Left lung (tissue), 10 donors: Measurements from ENCODE around the gene RAB24. TPM values are rescaled to one million over a fixed set of nuclear protein-coding genes. Genes with fewer than 3 reads are reported as not detected.

Source experiments
- ATAC-seq: fragments of 200-7000 bp; cut with Tn5 transposase; one replicate; pipeline ENCODE4 v1.9.1; 2020; ENCODE audit warnings: moderate library complexity
- DNase-seq, 4 donors: peaks; one replicate each; pipeline ENCODE4 v3.0.0-alpha.2; 2013 to 2020
- H3K27ac ChIP-seq, 2 donors: fragments of 200-600 bp; sonication (generic) in 1 of 2; one replicate each; pipeline versions ENCODE4 v1.5.0 to v1.8.0; 2020 to 2021
- H3K27me3 ChIP-seq, 2 donors: fragments of 200-600 bp; sonication (generic) in 1 of 2; one replicate each; pipeline versions ENCODE4 v1.5.0 to v1.8.0; 2020 to 2021
- H3K36me3 ChIP-seq, 2 donors: fragments of 200-600 bp; sonication (generic) in 1 of 2; one replicate each; pipeline versions ENCODE4 v1.5.0 to v1.8.0; 2020 to 2021
- H3K4me1 ChIP-seq, 2 donors: fragments of 200-600 bp; one replicate each; pipeline ENCODE4 v1.8.0; 2021
- H3K4me3 ChIP-seq, 2 donors: fragments of 200-600 bp; sonication (generic) in 1 of 2; one replicate each; pipeline versions ENCODE4 v1.5.0 to v1.8.0; 2020 to 2021; ENCODE audit warnings: mild to moderate bottlenecking in 1 of 2
- H3K9me3 ChIP-seq, 2 donors: fragments of 200-600 bp; sonication (generic) in 1 of 2; one replicate each; pipeline versions ENCODE4 v1.5.0 to v1.8.0; 2020 to 2021
- CTCF ChIP-seq, 2 donors: fragments of 200-600 bp; sonication (generic) in 1 of 2; IDR thresholded peaks; one replicate each; pipeline versions ENCODE4 v1.5.0 to v1.8.0; 2021; ENCODE audit warnings: antibody characterized with exemption in 2 of 2
- intact Hi-C, 2 donors: fragments of 100-400 bp; cut with DNase I; formaldehyde crosslinking; loops; one replicate each; pipeline versions ENCODE4 v1.11.2 to v1.14.2; 2022
- polyA plus RNA-seq, 6 donors: library from polyadenylated mRNA; unstranded; fragments of 120-200 nt; gene quantifications; one replicate each; pipeline ENCODE4 v1.2.1, GENCODE V29; 2013; ENCODE audit not compliant: insufficient read length in 6 of 6
- total RNA-seq, 2 donors: library from RNA; stranded (reverse); fragmentation: NEBNext Ultra II Directional; extraction: Animal tissue kit (Norgen Biotek cat#: 25700); gene quantifications; one replicate each; pipeline ENCODE4 v1.2.1, GENCODE V29; 2021
- donor health status: DM: no; HTN: yes; CAD: no.
- donor health status: DM: no; HTN: no; CAD: no.

The RAB24 gene
- total and polyA plus RNA-seq, 8 donors, result 24.2 to 39.7 (median 29.6) TPM

- Histone ChIP-seq H3K4me3 (peak overlapping the region; percentile 90 to 91), H3K36me3 (peaks cover 0 to 39% of the 10 kb centered on the region in 2 donors), H3K27me3 (no peaks in the 10 kb centered on the region), H3K27ac (peak overlapping the region; percentile 88 to 97), H3K4me1 (peaks cover 16 to 68% of the 10 kb centered on the region in 2 donors), H3K9me3 (no peaks in the 10 kb centered on the region)
- intact Hi-C loops, result no loop called here
- ATAC-seq (no peak), DNase-seq (no peak)
- no peak for TF ChIP-seq CTCF (IDR thresholded peaks at IDR 0.05)
These were observed 47.4 kb upstream of the RAB24 start for GRCh38 chr5:177350776-177351391.

GRCh38 chr5:177349762-177350161 lies 46.2 kb upstream of the RAB24 start:
- ATAC-seq (no peak), DNase-seq (peak in 1 of 4 donors; percentile 28)
- Histone ChIP-seq H3K4me1 (peaks cover 16 to 64% of the 10 kb centered on the region in 2 donors), H3K27ac (no peak overlapping the region), H3K36me3 (peaks cover 0 to 48% of the 10 kb centered on the region in 2 donors), H3K4me3 (peak overlapping the region in 1 of 2 donors; percentile 91), H3K27me3 (no peaks in the 10 kb centered on the region), H3K9me3 (no peaks in the 10 kb centered on the region)
- intact Hi-C loops, result no loop called here
- TF ChIP-seq CTCF (IDR thresholded peaks at IDR 0.05), result no peak

- intact Hi-C loops, result no loop called here
- Histone ChIP-seq H3K4me1 (peaks cover 16 to 59% of the 10 kb centered on the region in 2 donors), H3K9me3 (no peaks in the 10 kb centered on the region), H3K27ac (no peak overlapping the region), H3K36me3 (peaks cover 0 to 52% of the 10 kb centered on the region in 2 donors), H3K27me3 (no peaks in the 10 kb centered on the region), H3K4me3 (peak overlapping the region in 1 of 2 donors; percentile 91)
- ATAC-seq (no peak), DNase-seq (no peak)
- no peak for TF ChIP-seq CTCF (IDR thresholded peaks at IDR 0.05)
These were observed 45.8 kb upstream of the RAB24 start for GRCh38 chr5:177349362-177349647.

DNA sequence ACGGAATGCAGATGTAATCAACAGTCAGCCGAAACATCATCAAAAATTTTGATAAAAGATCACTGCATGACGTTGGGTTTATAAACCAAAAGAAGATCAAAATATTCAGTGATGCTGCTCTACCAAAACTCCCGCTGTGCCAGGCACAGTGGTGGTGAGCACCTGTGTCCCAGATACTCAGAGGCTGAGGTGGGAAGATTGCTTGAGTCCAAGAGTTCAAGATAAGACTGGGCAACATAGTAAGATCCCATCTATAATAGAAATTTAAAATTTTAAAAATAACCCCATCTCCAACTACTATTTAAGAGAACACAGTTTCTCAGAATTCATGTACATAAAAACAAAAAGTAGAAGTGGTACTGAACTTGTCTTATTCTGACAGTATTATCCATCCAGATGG lies 44.2 kb upstream of the RAB24 start:
- Histone ChIP-seq H3K27ac (no peak overlapping the region), H3K27me3 (no peaks in the 10 kb centered on the region), H3K9me3 (no peaks in the 10 kb centered on the region), H3K4me1 (peaks cover 16 to 58% of the 10 kb centered on the region in 2 donors), H3K4me3 (no peak overlapping the region), H3K36me3 (peaks cover 0 to 64% of the 10 kb centered on the region in 2 donors)
- no peak for TF ChIP-seq CTCF (IDR thresholded peaks at IDR 0.05)
- ATAC-seq, result no peak
- intact Hi-C loops, result no loop called here
- DNase-seq, result peak in 1 of 4 donors; percentile 5

GRCh38 chr5:177346820-177347219 lies 43.3 kb upstream of the RAB24 start:
- no peak for TF ChIP-seq CTCF (IDR thresholded peaks at IDR 0.05)
- Histone ChIP-seq H3K27me3 (no peaks in the 10 kb centered on the region), H3K4me3 (no peak overlapping the region), H3K4me1 (peaks cover 13 to 51% of the 10 kb centered on the region in 2 donors), H3K36me3 (peaks cover 0 to 72% of the 10 kb centered on the region in 2 donors), H3K9me3 (no peaks in the 10 kb centered on the region), H3K27ac (no peak overlapping the region)
- ATAC-seq (no peak), DNase-seq (no peak)
- intact Hi-C loops, result no loop called here
